Stimulated activated CD4-positive, alpha-beta T cell treated with anti-CD3 and anti-CD28 coated beads, TNF-alpha, amount 100 ng/mL, for 1 hour (primary cell): Measurements from ENCODE around the gene SFXN5.

Experiments
- DNase-seq, 3 donors: peaks; one replicate each; pipeline ENCODE4 v3.0.0-alpha.2; 2020; ENCODE audit warnings: low read depth in 3 of 3, low spot score in 1 of 3

The SFXN5 gene

DNA sequence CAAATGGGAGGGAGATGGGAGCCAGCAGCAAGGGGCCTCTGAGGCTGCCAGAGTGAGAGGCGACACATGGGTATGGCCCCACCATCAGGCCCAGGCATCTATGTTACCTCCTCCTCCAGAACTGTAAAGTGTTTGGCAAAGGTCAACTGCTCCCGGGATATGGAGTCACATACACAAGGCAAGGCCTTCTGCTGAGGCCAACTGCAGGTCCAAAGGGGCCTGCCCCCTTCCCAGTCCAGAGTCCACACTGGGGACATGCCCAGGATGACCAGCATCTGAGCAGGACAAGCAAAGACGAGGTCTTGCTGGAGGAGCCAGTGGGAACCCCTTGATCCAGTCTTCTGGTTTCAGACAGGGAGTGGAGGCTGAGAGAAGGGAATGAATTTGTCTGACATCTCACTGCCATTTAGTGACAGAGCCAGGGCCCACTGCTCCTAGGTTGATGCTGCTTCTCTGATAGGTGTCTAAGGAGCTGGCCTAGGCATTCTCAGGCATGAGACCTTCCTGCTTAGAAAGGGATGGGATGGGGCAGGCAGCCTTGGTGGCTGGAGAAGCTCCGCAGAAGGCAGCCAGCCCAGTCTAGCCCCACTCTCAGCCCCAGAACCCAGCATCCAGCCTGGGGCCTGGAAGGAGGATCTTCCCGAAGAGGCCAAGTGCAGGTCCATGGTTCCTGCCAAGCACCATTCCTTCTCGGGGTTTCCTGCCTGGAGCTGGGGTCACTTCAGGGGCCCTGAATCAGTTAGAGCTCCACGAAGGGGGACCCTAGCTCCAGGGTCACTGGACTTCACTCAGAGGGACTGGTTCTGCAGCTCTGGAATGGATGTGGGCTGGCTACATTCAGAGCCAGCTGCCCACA lies 127.7 kb downstream of the SFXN5 start:
- DNase-seq = no peak

DNA sequence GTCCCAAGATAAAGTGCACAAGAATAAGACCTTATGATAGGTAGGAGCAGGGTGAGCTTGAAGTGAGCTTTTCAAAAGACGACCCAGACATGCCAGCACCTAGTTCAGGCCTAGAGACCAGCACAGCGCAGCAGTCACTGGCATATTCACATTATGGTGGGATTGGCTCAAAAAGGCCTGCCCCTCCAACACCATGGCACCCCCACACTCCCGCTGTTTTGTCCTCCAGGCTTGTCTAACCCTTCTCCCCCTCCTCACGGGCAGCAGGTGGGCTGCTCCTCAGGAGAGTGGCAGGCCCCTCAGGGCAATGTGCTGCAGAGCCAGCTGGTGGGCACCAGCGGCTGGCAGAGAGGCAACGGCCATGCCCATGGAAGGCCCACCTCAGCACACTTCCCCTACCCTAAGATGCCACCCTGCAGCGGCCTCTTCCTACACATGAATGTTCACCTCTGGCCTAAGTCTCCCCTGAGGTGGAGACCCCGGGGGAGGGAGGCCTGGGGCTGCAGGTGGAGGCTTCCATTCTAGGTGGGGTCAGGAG lies 128.6 kb downstream of the SFXN5 start:
- no peak for DNase-seq

DNA sequence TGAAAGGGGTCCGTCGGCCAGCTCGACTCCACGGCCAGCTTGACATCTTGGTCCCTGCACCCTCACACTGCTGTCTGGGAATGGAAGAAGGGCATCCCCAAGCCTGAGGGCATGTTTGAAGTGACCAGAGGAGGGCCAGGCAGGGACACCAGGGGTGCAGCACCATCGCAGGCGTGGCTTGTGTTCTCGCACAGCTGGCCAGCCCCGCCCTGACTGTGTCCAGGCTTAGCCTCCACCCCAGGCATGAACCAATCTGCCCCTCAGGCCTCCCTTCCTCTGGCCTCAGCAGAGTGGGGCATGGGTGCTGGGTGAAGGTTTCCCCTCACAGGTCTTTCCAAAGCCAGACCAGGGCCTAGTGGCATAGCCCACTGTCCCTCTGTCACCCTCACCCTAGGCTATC lies 129.2 kb downstream of the SFXN5 start:
- DNase-seq = no peak

DNA sequence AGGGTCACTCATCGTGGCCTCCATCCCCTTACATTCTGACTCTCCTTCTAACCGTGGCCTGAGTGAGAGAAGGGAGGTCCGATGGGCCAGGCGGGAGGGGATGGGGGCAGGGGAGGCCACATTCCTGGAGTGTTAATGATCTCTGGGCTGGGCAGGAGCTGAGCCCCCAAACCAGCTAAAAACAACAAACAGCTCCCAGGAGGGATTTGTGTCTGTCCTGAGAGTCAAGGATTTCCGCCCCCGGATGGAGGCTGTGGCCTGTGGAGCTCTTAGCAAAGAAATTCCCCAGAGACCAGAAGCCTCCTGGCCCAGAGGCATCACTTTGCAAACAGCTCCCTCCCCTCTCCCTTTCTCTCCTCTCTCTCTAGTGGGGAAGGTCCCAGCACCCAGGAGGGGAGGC lies 130.7 kb downstream of the SFXN5 start:
- DNase-seq = no peak

DNA sequence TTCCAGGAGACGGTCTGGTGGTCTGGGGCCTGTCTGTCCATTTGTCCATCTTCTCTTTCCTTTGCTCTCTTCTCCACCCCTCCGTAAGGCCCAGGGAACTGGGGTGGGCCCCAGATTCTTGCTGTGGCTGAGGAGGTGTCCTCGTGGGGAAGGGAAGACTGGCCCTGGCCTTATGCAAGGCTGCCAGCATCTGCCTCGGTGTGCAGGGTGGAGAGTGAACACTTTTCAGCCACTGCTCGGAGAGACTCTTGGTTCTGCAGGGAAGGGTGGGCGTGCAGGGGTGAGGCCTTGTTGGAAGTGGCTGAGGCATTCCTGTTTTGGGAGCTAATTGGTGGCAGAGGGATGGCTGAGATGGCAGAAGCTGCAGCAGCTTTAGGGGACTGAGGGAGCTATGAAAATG lies 131.2 kb downstream of the SFXN5 start:
- DNase-seq = no peak

DNA sequence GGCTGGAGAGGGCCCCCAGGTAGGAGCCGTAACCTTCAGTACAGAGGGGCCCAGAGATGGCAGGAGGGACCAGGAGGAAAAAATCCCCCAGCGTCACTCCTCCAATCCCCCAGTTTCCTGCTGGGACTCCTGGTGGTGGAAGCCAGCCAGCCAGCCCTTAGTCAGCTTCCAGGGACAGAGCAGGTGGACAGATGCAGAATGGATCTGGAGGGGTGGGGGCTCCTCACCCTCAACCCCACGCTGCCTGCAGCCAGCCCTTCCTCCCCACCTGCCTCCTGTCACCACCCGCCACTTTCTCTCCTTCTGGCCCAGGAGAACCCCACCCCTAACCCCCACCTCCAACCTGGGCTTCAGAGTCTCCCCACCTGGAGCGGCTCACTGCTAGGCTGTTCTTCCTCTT lies 133.1 kb downstream of the SFXN5 start:
- no peak for DNase-seq

DNA sequence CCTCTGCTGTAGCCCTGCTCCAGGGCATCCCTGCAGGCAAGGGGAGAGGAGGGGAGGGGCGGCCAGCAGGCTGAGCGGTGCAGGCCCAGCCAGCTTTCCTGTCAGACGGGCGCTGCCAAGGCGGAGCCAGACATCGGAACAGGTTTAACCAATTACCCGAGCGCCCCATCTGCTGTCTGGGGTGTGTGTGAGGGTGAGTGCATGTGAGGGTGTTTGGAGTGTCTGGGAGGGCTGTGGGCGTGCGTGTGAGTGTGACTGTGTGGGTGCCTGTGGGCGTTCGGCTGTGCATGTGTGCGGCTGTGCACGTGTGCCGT lies 134.2 kb downstream of the SFXN5 start:
- DNase-seq = no peak

DNA sequence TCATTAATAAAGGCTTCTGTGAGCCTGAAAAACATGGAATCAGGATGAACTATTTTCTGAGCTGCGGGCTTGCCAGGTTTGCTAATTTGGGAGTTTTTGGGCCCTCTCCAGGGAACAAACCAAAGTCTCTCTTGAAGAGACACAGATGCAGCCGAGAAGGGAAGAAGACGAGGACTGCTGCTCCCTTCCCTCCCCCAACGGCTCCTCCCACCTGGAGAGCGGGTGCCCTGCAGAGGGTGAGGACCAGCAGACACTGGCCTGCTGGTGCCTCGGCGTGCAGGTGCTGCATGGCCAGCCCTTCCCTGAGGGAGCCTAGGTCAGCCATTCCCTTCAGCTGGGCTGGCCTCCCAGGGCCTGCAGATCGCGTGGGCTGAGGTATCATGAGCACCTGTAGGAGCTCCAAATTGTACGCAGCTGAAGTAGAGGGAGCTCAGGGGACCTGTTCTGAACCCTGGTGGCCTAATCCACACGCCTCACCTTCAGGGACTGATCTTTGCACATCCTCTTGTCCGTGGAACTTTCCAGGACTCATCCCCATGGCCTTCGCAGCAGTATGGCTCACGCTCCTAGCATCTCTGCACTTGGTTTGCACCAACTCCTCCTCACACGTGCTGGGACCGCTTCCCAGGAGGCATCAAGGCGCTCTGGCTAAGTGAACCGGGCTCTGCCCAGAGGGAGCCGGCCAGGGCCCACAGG lies 134.7 kb downstream of the SFXN5 start:
- no peak for DNase-seq

DNA sequence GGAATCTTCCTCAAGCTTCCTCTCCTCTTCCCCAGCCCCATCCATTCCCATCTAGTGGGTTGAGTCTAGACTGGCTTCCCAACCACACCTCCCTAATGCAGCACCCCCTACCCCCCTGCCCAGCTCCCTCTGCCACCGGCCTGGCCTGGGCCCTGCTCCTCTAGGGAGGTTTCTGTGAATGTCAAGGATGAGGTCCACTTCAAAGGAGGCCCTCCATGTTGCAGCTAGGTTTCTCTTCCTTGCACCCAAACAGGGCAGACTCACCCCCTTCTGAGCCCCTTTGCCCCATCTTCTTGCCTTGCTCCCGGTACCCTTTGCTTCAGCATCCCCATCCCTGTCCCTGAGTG lies 135.9 kb downstream of the SFXN5 start:
- DNase-seq = no peak

DNA sequence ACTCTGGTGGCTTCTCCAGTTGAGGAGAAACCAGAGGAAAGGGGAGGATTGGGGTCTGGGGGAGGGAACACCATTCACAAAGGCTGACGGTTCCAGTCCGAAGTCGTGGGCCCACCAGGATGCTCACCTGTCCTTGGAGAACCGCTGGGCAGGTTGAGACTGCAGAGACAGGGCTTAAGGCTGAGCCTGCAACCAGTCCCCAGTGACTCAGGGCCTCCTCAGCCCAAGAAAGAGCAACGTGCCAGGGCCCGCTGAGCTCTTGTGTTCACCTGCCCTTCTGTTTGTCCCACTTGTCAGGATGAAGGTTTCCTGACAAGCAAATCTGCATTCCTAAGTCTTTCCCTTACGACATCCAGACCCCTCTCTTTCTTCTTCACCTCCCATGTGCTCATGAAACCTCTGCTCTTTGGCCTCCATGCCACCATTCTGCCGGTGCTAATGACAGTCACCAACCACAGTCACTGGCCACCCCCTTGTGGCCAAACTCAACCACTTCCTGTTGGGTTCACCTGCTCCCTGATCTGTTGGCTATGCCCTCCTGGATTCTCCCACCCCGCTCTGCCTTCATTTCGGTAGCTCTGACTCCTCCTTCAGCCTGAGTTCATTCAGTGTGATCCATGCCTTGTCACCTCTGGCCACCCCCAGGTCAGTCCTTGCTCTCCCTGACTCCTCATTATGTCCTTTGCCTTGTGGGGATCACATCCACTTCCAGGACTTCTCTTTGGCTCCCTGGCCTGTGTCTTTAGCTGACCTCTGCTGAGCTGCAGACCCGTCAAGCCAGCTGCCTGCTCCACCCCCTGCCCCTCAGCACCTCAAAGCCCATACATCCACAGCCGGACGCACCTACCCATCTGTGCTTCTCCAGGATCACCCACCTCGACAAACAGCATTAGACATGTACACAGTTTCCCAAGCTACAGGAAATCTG lies 136.6 kb downstream of the SFXN5 start:
- DNase-seq = no peak

DNA sequence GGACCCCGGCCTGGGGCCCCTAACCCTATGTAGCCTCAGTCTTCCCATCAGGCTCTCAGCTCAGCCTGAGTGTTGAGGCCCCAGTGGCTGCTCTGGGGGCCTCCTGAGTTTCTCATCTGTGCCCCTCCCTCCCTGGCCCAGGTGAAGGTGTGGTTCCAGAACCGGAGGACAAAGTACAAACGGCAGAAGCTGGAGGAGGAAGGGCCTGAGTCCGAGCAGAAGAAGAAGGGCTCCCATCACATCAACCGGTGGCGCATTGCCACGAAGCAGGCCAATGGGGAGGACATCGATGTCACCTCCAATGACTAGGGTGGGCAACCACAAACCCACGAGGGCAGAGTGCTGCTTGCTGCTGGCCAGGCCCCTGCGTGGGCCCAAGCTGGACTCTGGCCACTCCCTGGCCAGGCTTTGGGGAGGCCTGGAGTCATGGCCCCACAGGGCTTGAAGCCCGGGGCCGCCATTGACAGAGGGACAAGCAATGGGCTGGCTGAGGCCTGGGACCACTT lies 137.8 kb downstream of the SFXN5 start:
- DNase-seq = no peak

DNA sequence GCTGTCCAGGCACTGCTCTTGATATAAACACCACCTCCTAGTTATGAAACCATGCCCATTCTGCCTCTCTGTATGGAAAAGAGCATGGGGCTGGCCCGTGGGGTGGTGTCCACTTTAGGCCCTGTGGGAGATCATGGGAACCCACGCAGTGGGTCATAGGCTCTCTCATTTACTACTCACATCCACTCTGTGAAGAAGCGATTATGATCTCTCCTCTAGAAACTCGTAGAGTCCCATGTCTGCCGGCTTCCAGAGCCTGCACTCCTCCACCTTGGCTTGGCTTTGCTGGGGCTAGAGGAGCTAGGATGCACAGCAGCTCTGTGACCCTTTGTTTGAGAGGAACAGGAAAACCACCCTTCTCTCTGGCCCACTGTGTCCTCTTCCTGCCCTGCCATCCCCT lies 138.3 kb downstream of the SFXN5 start:
- no peak for DNase-seq

DNA sequence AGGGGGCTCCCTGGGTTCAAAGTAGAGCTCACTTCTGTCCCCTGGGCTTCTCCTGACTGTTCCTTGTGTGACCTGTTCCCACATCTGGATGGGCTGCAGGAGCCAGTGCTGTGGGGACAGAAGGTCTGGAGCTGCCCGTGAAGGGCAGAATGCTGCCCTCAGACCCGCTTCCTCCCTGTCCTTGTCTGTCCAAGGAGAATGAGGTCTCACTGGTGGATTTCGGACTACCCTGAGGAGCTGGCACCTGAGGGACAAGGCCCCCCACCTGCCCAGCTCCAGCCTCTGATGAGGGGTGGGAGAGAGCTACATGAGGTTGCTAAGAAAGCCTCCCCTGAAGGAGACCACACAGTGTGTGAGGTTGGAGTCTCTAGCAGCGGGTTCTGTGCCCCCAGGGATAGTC lies 138.7 kb downstream of the SFXN5 start:
- DNase-seq = no peak

DNA sequence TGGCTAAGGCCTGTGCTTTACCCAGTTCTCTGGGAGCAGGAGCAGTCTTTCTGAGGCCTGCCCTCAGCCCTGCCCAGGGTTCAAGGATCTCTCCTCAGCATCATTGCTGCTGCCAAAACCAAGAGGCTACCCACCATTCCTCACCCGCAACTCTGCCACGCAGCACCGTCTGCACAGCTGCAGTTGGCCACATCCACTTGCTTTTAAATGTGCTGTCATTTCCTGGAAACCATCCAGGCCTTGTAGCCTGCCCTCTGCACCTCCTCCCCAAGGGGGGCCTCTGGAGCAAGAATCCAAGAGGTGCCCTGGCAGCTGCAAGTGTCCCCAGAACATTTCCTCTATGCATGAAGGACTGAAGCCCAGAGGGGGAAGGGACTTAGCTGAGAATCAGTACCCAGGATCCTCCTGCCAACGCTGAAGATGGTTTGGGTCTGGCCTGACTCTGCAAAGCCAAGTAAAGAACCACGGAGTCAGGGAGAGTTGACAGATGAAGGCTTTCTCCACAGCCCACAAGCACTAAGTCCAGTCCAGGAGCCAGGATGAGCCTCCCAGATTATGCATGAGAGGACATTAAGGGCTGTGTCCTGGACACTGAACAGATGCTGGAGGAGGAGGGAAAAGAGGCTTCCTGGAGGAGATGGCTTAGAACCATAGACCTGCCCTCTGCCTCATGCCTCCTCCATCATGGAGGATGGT lies 139.3 kb downstream of the SFXN5 start:
- no peak for DNase-seq

DNA sequence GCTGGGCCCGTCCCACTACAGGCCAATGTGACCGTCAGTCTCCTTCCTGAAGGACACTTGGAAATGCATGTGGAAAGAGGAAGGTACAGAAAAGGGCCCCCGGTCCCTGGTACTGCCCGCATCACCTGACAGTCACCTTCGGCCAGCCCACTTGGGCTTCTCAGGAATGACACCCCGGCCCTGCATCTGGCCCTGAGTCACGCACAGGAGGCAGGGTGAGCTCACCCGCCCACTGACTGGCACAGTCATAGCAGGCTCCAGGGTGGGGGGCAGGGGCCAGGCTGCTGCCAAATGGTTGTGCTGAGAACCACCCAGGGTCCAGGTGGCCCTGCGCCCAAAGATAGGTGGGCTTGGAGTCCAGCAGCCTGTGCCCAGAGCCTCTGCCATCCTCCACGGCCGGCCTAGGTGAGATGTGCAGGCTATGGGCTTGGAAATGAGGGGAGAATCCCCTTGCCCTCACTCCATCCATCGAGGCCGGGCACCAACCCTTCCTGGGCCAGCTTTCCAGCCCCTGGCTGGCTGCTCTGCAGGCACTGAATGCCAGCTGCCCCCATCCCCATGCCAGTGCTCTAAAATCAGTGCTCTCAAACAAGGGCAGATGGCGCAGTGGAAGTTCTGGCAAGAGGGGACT lies 140.1 kb downstream of the SFXN5 start:
- no peak for DNase-seq

DNA sequence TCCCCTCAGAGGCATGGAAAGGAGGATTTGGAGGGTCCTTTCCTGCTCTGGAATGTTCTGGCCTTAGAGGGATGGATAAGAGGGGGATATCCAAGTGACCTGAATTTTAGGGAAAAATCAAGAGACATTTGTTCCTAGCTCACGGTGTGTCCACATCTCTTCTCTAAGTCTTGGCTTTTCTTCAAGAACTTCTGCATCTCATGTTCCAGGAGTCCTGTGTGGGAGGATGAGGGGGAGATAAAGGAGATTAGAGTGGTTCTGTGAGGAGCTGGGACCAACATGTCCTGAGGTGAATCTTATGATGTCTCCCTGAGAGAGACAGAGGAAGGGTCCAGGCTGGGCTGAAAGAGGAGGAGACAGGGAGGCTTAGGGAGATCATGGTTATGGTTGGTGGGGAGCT lies 142.5 kb downstream of the SFXN5 start:
- no peak for DNase-seq

DNA sequence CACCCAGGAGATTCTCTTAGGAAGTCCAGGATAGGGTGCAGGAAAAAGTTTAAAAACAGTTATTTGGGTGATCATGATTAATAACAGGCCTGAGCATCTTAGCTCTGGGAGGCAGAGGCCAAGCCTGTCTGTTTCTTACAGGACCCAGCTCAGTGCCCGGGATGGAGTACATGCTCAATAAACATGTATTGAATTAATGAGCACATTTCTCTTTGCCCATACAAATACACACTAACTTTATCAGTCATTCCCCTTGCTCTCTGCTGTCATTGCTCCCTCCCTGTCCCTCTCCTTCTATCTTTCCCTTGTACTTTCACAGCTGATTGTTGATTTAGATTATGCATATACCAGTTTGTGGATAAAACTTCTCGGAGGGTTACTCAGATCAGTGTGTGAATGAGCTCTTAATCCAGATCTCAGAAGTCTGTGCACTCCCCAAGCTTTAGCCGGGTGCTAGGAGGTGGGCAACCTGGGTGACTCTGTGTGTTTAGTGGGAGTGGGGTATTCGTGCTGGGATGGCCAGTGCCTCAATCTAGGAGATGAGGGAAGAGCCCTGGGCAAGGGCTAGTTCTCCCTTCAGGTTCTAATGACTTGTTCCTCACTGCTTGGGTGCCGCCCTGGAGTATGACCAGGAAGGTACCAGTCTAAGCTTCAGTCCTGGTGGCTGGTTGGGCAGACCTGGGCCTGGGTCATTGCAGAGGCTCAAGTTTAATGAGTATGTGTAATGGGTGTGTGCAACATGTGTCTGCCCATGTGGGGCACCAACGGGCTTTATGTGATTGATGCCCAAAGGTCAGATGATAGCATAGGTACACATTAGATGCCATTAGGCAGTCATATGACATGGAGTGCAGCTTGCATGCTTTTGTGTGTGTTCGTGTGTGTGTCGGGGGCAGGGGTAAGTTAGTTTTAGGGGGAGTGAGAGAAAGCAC lies 143.6 kb downstream of the SFXN5 start:
- DNase-seq = no peak

DNA sequence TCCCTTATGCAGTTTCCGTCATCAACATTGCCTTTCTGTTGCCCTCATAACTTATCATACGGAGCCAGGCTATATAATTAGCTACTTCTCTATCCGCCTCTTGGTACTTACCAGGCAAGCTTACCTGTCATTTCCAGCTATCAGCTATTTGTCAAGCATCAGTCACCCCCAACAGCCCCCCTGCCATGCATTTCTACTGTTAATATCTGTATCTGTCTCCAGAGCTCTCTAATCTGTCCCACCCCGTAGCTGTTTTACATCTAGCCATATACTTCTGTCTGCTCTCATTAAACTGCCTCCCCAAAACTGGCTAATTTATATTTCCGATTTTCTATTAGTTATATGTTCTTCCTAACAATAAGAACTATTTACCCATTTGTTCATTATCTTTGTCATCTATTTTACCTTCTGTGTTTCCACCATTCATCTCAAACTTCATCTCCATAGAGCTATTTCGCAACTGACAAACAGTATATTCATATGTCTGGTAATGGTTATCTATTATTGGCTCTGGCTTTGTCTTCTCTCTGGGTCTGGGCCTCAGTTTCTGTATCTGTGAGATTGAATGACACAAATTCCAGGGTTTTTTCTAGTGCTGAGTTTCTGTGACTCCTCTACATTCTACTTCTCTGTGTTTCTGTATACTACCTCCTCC lies 144.6 kb downstream of the SFXN5 start:
- DNase-seq = no peak

DNA sequence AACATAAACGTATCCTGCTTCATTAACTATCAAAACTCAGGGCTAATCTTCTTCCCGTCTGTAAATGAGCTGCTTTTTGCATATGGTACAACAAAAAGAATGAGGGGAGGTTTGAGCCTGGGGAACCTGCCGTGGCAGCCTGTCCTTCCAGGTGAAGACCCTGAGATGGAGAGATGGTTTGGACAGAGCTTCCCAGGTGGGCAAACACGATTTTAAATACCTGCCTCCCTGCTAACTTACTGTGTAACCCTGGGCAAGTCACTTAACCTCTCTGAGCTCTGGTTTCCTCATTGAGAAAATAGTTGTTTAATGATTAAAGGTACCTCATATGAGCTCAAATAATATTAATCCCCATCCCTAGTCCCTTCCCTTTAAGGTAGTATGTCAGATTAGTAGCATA lies 145.1 kb downstream of the SFXN5 start:
- DNase-seq = no peak
